HEK293T (cell line): ENCODE results near the gene MAP7.

ENCODE experiments used
- CTCF ChIA-PET: fragments of 350-600 bp; formaldehyde crosslinking; extraction: SDS; loops from one replicate; lab custom pipeline; 2021; ENCODE audit warnings: antibody characterized with exemption, inconsistent platforms; lab: Yijun Ruan, JAX
- POLR2A ChIA-PET: fragments of 350-600 bp; formaldehyde crosslinking; extraction: SDS; loops from one replicate; lab custom pipeline; 2020; ENCODE audit warnings: antibody characterized with exemption, inconsistent platforms; lab: Yijun Ruan, JAX
- DNase-seq: peaks from one replicate; pipeline ENCODE4 v3.0.0; 2012; ENCODE audit warnings: mixed read lengths; ENCODE audit errors: extremely low spot score
- ARNT ChIP-seq: fragments of 450-650 bp; IDR thresholded peaks from 2 replicates; pipeline ENCODE4 v1.6.1; 2017; ENCODE audit warnings: mild to moderate bottlenecking
- BHLHE40 ChIP-seq: fragments of 450-650 bp; IDR thresholded peaks from 2 replicates; pipeline ENCODE4 v1.6.1; 2016; ENCODE audit warnings: mild to moderate bottlenecking, moderate library complexity, borderline replicate concordance
- CTBP1 ChIP-seq: fragments of 450-650 bp; IDR thresholded peaks from 2 replicates; pipeline ENCODE4 v1.6.1; 2016; ENCODE audit warnings: borderline replicate concordance
- ELF4 ChIP-seq: fragments of 450-650 bp; IDR thresholded peaks from 2 replicates; pipeline ENCODE4 v1.6.1; 2017; ENCODE audit warnings: antibody characterized with exemption
- FOXA1 ChIP-seq: fragments of 450-650 bp; IDR thresholded peaks from 2 replicates; pipeline ENCODE4 v1.6.1; 2016; ENCODE audit warnings: mild to moderate bottlenecking
- FOXK2 ChIP-seq: fragments of 450-650 bp; IDR thresholded peaks from 2 replicates; pipeline ENCODE4 v1.6.1; 2016; ENCODE audit warnings: mild to moderate bottlenecking
- FOXM1 ChIP-seq: fragments of 450-650 bp; IDR thresholded peaks from 2 replicates; pipeline ENCODE4 v1.6.1; 2017; ENCODE audit warnings: mild to moderate bottlenecking, borderline replicate concordance
- HDGF ChIP-seq: fragments of 450-650 bp; IDR thresholded peaks from 2 replicates; pipeline ENCODE4 v1.6.1; 2017; ENCODE audit warnings: antibody characterized with exemption, borderline replicate concordance
- L3MBTL2 ChIP-seq: fragments of 450-650 bp; conservative IDR thresholded peaks from 2 replicates; pipeline ENCODE4 v1.6.1; 2016; ENCODE audit warnings: mild to moderate bottlenecking
- LEF1 ChIP-seq: fragments of 450-650 bp; IDR thresholded peaks from 2 replicates; pipeline ENCODE4 v1.6.1; 2017; ENCODE audit warnings: mild to moderate bottlenecking, borderline replicate concordance
- NFRKB ChIP-seq: fragments of 450-650 bp; IDR thresholded peaks from 2 replicates; pipeline ENCODE4 v1.6.1; 2016; ENCODE audit warnings: mild to moderate bottlenecking, moderate library complexity
- PKNOX1 ChIP-seq: fragments of 450-650 bp; IDR thresholded peaks from 2 replicates; pipeline ENCODE4 v1.6.1; 2016
- SP1 ChIP-seq: fragments of 450-650 bp; IDR thresholded peaks from 2 replicates; pipeline ENCODE4 v1.6.1; 2017
- SUZ12 ChIP-seq: fragments of 450-650 bp; IDR thresholded peaks from 2 replicates; pipeline ENCODE4 v1.6.1; 2016; ENCODE audit warnings: mild to moderate bottlenecking
- TARDBP ChIP-seq: fragments of 450-650 bp; IDR thresholded peaks from 2 replicates; pipeline ENCODE4 v1.6.1; 2016
- ZNF384 ChIP-seq: fragments of 450-650 bp; IDR thresholded peaks from 2 replicates; pipeline ENCODE4 v1.6.1; 2016

MAP7 gene

GRCh38 chr6:136324686-136325380 is 225.4 kb downstream of the MAP7 start:
- TF ChIP-seq ARNT (no peak), HDGF (no peak)
- DNase-seq: no peak
- ChIA-PET CTCF (no interaction called here), POLR2A (interaction anchor here (5.6 kb wide), 1 partner anchor 35 kb away, joined by 46 read pairs; the partner anchor contains the start of gene BCLAF1)

GRCh38 chr6:136323431-136324112 is 226.7 kb downstream of the MAP7 start:
- no peak for DNase-seq
- ChIA-PET POLR2A (interaction anchor here (5.6 kb wide), 1 partner anchor 34 kb away, joined by 46 read pairs; the partner anchor contains the start of gene BCLAF1), CTCF (interaction anchor here (0.6 to 1.5 kb wide), 2 partner anchors 35 to 223 kb away, joined by 4 read pairs; no protein-coding TSS in a partner anchor)
- no peak for TF ChIP-seq TARDBP
- no peak for TF ChIP-seq SUZ12

GRCh38 chr6:136319732-136320131 is 230.5 kb downstream of the MAP7 start:
- POLR2A ChIA-PET: interaction anchor here (1.1 kb wide), 1 partner anchor 229 kb away, joined by 3 read pairs; no protein-coding TSS in a partner anchor
- CTCF ChIA-PET: no interaction called here
- no peak for DNase-seq
- TF ChIP-seq ELF4: no peak
- TF ChIP-seq SP1: no peak
- no peak for TF ChIP-seq NFRKB
- no peak for TF ChIP-seq TARDBP
- no peak for TF ChIP-seq HDGF
- no peak for TF ChIP-seq CTBP1
- TF ChIP-seq FOXA1: no peak
- TF ChIP-seq ZNF384: no peak
- no peak for TF ChIP-seq LEF1
- no peak for TF ChIP-seq SUZ12
- TF ChIP-seq PKNOX1: no peak
- no peak for TF ChIP-seq BHLHE40
- no peak for TF ChIP-seq FOXK2

GRCh38 chr6:136318676-136319075 is 231.5 kb downstream of the MAP7 start:
- CTCF ChIA-PET: interaction anchor here (0.5 to 1.6 kb wide), 3 partner anchors 14 to 361 kb away, joined by 3 to 4 read pairs (median 3); no protein-coding TSS in a partner anchor
- TF ChIP-seq ZNF384 (no peak), FOXA1 (no peak), FOXM1 (no peak), SUZ12 (no peak), TARDBP (no peak)
- POLR2A ChIA-PET: interaction anchor here (0.7 to 2.7 kb wide), 2 partner anchors 29 to 216 kb away, joined by 3 to 21 read pairs; partner anchors contain the start of gene BCLAF1
- DNase-seq: no peak

GRCh38 chr6:136317971-136318370 is 232.3 kb downstream of the MAP7 start:
- TF ChIP-seq TARDBP: no peak
- no peak for TF ChIP-seq NFRKB
- no peak for TF ChIP-seq CTBP1
- TF ChIP-seq FOXA1: no peak
- no peak for TF ChIP-seq FOXM1
- TF ChIP-seq SUZ12: no peak
- no peak for DNase-seq
- CTCF ChIA-PET: interaction anchor here (0.7 to 2.1 kb wide), 7 partner anchors 8 to 601 kb away, joined by 3 to 8 read pairs (median 4); partner anchors contain the start of gene MAP7
- POLR2A ChIA-PET: interaction anchor here (1.3 to 2.7 kb wide), 2 partner anchors 28 to 81 kb away, joined by 3 to 21 read pairs; partner anchors contain the start of gene BCLAF1

GRCh38 chr6:136317021-136317694 is 233.1 kb downstream of the MAP7 start:
- ChIA-PET POLR2A (interaction anchor here (0.6 to 2.7 kb wide), 3 partner anchors 28 to 80 kb away, joined by 3 to 21 read pairs (median 3); partner anchors contain the start of gene BCLAF1), CTCF (interaction anchor here (0.6 to 2.1 kb wide), 11 partner anchors 9 to 233 kb away, joined by 3 to 8 read pairs (median 5); partner anchors contain the start of gene MAP7)
- DNase-seq: peak; percentile 79
- no peak for TF ChIP-seq PKNOX1
- no peak for TF ChIP-seq FOXA1
- no peak for TF ChIP-seq NFRKB
- no peak for TF ChIP-seq SP1

- no peak for DNase-seq
- ChIA-PET POLR2A (interaction anchor here (0.6 kb wide), 1 partner anchor 26 kb away, joined by 5 read pairs; the partner anchor contains the start of gene BCLAF1), CTCF (no interaction called here)
- TF ChIP-seq ZNF384 (no peak), ELF4 (no peak), FOXM1 (no peak), BHLHE40 (no peak), CTBP1 (no peak), NFRKB (no peak), TARDBP (no peak), SP1 (no peak), HDGF (no peak), L3MBTL2 (no peak), LEF1 (no peak), FOXK2 (no peak)
These were observed 234.6 kb downstream of the MAP7 start for GRCh38 chr6:136315594-136315993.
